ENCODE results near the gene PNMT.

Gene PNMT

GRCh38 chr17:39669897-39670735 lies 1.9 kb downstream of the PNMT start:
- no peak for DNase-seq (ENCODE audit: low read depth, low spot score)

- no peak for DNase-seq (ENCODE audit: low read depth, low spot score)
Observed at GRCh38 chr17:39670746-39671145, 2.5 kb downstream of the PNMT start.

DNA sequence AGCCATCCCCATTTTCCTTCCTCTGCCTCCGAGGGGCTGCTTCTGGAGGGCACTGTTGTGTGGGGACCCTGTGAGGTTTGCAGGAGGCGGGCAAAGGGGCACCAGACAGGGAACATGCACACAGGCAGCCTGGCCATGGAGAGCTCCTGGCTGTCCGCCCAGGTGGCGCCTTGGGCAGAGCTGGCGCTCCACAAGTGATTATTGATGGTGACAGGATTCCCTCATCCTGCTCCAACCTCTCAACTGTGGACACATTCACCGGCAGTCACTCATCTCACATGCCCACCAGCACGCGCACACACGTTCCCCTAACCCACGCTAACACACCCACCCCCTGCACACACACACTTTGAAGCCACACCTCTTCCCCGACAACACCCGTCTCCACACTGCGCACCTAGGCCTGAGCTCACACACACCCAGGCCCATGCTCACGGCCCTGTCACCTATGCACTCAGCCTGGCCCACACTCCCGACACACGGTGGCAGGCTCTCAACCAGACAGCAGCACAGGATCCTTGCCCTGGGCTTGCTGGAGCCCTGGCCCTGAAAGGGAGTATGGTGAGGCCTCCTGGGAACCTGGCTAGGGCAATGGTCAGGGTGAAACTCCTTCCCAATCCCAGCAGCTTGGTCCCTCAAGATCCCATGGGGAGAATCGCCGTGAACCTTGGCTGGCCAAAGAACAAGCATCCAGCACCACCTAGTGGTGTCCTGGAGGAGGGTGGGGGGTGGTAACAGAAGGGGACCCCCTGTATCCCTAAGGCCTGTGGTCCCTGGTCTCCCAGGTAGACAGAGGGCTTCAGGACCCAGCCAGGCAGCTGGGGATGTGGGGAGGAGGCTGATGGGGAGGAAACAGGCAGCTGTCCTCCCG lies 3.6 kb downstream of the PNMT start:
- DNase-seq (ENCODE audit: low read depth, low spot score): no peak

DNA sequence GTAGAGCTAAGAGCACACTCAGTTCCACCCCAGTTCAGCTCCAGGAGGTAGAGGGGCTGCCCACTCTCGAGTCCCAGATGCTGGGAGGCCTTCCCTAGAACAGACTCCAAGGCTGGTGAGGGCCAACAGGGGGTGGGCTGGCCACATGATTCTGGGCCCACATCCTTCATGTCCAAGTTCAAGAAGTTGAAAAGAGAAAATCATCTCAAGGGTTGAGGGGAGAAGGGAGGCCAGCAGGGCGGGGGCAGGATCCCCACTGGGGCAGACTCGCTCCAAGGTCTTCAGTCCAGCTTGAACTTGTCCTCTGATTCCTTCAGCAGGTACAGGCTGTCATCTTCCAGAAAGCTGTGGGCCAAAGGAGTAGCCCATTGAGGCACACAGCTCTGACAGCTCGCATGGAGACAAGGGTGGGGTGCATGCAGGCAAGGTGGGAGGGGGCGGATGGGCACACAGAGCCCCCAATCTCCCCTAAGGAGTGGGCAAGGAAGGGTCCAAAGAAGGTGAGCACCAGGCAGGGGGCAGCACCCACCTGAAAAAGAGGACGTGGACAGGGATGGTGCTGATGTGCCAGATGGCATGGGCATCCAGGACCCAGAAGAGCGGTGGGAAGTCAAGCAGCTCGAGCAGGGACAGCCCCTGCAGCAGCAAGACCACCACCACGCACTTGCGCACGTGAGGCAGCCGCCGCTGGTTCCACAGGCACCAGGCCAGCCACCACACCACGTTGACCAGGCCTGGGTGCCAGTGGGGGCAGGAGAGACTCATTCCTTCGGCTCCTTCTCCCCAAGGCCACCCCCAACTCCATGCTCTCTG lies 4.5 kb downstream of the PNMT start:
- no peak for DNase-seq (ENCODE audit: low read depth, low spot score)

DNA sequence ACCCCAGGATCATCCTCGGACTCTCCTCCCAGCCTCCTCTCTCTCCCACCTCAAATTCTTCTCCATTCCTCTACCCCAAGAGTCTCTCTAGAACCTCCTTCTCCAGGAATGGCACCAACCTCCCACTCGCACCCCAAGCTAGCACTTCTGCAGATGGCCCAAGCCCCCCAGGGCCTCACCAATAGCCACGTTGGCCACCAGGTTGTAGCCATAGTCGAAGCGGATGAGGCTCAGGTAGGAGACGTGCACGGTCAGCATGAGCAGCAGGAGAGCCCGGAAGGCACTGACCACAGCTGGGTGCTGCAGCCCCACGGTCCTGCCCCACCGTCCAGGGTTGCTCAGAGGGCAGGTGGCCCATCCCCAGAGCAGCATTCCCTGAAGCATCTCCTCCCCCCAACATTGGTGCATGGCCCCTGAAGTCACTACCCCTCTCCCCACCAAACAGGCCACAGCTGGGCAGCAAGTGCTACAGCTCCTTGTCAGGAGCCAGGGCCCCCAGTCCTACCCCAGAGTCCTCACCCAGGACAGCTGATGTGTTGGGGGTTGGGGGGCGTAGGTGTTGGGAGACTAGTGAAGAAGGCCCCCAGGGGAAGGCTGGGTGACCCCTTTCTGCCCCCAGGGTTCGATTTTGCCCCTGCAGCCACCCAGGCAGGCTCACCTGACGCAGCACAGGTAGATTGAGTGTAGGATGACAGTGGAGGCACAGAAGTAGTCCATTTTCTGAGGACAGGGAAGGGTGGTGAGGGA lies 5.3 kb downstream of the PNMT start:
- DNase-seq (ENCODE audit: low read depth, low spot score): no peak

DNA sequence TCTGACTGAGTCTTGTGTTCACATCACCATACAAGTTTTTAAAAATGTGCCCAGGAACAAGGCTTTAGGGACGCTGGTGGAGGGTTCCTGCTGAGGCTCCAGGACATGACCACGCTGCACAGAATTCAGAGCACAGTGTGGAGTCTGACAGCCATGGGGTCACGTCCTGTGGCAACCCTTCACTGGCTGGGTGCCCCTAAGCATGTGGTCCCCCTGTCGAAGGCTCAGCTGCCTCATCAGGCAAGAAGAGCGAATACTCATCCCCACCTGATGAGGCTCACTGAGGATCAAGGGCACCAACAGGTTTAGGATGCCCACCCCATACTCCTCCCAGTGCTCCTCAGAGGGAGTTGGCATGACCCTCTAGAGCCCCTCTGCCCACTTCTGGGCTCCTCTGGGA lies 5.9 kb downstream of the PNMT start:
- DNase-seq (ENCODE audit: low read depth, low spot score): no peak

DNA sequence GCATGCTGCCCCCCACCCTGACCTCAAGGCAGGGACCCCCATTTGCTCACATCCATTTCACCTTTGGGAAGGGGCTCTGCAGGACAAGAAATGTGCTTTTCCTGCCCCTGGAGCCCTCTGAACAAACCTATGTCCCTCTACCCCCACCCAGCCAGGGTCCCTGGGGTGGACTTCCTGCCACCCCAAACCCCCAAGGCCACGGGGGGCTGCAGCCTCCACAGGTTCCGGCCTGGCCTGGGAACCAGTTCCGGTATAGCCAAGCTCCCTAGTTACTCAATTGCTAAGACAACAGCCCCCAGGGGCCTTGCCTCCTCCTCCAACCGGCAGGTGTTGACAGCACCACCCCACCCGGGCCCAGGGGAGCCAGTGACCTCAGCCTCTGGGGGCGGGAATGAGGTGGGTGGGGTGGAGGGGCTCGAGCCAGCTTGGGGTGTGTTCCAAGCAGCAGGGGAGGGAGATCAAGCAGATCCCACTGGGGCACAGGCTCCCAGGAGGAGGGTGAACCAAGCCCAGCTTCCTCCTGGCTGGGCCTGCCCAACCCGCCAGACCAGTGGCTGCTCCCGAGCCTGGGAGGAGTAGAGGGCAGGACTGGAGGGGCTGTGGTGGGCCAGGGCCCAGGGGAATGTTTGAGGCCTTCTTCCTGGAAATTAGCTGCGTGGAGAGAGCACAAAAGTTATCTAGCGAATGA lies 6.6 kb downstream of the PNMT start:
- no peak for DNase-seq (ENCODE audit: low read depth, low spot score)

GRCh38 chr17:39675390-39676082 lies 7.3 kb downstream of the PNMT start:
- DNase-seq (ENCODE audit: low read depth, low spot score): no peak

DNA sequence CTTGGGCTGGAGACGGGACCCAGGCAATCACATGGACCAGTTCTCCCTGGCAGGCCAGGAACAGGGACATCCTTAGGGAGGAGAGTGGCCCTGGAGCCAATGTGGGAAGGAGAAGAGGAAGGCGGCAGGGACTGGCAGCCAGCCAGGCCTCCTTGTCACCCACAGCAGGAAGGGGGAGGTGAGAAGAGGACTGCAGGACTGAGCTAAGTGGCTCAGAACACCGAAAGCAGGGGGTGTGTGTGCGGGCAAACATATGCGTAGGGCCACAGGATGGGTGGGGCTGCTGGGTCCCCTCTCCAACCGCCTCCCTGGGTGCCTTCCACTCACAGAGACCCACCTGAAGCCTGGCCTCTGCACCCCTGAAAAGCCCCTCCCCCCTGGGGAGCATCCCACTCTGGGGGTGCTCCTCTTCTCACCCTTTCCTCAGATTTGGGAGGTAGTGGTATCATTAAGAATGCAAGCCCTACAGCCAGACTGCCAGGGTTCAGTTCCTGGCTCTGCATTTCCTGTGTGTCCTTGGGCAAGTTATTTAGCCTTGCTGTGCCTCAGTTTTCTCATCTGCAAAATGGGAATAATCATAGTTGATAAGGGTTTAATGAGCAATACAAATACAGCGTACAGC lies 8.1 kb downstream of the PNMT start:
- DNase-seq (ENCODE audit: low read depth, low spot score): no peak

- DNase-seq (ENCODE audit: low read depth, low spot score): no peak
Observed at GRCh38 chr17:39677072-39677471, 8.8 kb downstream of the PNMT start.

- no peak for DNase-seq (ENCODE audit: low read depth, low spot score)
Observed at GRCh38 chr17:39677542-39678339, 9.5 kb downstream of the PNMT start.

DNA sequence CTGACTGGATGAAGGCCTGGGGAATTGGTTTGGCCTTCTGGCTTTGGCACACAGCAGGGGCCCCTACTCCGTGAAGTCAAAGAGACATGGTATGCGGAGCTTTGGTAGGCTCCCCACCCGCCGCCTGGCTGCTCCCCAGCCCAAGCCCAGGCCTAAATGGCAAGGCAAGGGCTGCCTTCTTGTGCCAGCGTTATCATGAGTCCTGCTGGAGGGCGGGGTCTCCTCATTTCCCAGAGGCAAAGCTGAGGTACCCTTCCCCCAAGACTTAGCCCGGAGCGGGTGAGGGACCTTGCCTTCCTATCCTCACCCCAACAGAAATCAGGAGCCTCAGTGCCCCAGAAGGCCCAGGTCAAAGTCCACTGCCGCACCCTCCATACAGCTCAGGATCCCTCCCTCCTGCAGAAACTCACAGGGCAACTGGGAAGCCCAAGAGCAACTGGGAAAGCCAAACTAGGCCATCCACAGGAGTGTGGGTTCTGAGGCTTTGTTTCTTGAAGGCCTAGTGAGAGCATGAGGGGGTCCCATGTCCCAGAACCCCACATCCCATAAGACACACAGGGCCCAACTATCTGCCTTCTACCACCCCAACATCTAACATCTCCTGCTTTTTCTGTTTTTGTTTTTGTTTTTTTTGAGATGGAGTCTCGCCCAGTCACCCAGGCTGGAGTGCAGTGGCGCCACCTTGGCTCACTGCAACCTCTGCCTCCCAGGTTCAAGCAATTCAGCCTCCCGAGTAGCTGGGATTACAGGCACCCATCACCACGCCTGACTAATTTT lies 10.3 kb downstream of the PNMT start:
- DNase-seq (ENCODE audit: low read depth, low spot score): no peak

DNA sequence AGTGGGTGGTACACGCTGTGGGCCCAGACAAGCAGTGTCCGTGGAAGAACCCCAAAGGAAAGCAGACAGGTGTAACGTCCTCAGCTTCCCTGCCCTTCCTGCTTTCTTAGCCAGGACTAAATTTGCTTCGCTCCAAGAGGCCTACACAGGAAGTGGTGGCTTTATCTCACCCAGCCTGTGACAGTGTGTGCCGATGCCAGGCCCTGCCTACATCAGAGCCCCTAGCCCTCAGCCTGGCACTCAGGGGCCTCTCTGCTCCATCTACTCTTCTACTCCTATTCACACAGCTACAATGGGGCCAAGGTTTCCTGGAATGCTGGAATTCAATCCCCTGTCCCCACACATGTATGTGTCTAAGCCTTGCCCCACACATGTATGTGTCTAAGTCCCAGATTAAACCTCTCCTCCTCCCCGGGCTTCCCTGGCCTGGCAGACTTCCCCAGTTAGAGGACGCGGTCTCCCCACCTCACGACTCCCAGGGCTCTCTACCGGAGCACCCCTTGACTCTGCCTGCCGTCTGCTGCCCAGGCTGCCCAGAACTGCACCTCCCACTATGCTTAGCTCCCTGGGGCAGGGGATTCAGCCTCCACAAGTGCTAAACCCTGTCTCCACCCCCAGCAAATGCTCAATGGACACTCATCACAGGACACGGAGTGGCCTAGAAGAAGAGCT lies 11.4 kb downstream of the PNMT start:
- no peak for DNase-seq (ENCODE audit: low read depth, low spot score)

GRCh38 chr17:39683295-39683939 lies 15.2 kb downstream of the PNMT start:
- DNase-seq (ENCODE audit: low read depth, low spot score): no peak

DNA sequence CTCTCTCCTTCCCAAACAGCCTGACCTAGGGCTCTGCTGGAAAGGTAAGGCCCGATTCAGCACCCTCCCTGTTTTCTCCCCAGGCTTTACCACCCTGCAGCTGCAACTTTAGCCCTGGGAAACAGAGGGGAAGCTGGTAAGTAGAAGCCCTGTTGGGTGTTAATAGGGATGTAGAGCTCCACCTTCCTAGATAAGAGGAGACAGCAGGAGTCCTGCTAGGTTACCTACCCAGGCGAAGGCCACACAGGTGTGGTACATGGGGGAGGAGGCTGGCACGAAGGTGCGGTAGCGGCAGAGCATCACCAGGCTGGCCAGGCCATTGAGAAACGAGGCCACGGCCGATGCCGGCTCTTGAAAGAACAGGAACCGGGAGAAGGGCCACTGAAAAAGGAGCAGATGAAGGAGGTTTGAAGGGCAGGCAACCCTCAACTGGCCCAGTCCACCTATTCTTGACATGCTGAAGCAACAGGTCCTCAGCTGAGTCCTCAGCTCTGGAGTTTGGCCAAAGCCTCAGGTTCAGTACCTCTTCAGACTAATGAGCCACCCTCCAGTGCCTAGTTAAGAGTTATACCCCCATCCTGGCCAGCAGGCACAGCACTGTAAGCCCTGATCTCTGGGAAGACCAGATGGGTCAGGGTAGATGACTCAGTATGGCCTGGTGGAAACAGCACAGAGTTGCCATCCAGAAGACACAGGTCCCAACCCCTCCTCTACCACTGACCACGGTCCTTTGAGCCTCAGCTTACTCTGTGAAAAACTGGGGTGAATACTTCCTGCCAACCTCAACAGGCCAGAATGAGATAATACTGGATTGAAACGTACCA lies 16.3 kb downstream of the PNMT start:
- DNase-seq (ENCODE audit: low read depth, low spot score): no peak

DNA sequence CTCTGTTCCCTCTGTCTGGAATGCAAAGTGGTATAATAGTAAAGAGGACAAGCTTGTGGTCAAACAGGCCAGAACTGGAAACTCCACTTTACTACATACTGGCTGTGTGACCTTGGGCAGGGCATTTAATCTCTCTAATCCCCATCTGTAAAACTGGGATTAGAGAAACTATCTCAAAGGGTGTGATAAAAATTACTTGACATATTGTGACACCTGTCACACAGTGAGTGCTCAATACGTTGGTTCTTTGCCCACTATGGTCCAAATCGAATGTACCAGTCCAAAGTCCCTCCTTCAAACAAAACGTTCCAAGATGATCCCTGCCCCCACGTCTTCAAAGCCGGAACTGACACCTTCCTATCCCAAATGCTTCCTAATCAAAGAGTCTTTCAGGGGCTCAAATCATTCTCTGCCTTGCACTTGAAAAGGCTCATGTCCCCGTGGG lies 18.9 kb downstream of the PNMT start:
- no peak for DNase-seq (ENCODE audit: low read depth, low spot score)
